Stomach (tissue), 9 donors: ENCODE measurements around the gene KIT. TPM values are rescaled to one million over a fixed set of nuclear protein-coding genes. Genes with fewer than 3 reads are reported as not detected.

Source experiments
- DNase-seq, 2 donors: peaks; one replicate each; pipeline versions ENCODE4 v3.0.0 to v3.0.0-alpha.2; 2013 to 2019
- H3K27ac ChIP-seq, 5 donors: fragments of 200-600 bp in 4 of 5; sonication (generic) in 4 of 5; one replicate each; pipeline ENCODE4 v1.5.1; 2013 to 2019; ENCODE audit warnings: mild to moderate bottlenecking in 1 of 5, moderate library complexity in 1 of 5
- H3K27me3 ChIP-seq, 3 donors: fragments of 200-600 bp; sonication (generic); one replicate each; pipeline ENCODE4 v1.5.1; 2017 to 2019; ENCODE audit warnings: mixed run types in 1 of 3
- H3K36me3 ChIP-seq, 4 donors: fragments of 200-600 bp; sonication (generic); 1 replicate in 3 of 4; 2 replicates in 1 of 4; pipeline ENCODE4 v1.5.1; 2016 to 2019
- H3K4me1 ChIP-seq, 4 donors: fragments of 200-600 bp; sonication (generic); one replicate each; pipeline ENCODE4 v1.5.1; 2016 to 2019
- H3K4me3 ChIP-seq, 4 donors: fragments of 200-600 bp; sonication (generic) in 3 of 4; one replicate each; pipeline ENCODE4 v1.5.1; 2016 to 2019; ENCODE audit warnings: mild to moderate bottlenecking in 1 of 4
- H3K9me3 ChIP-seq, 4 donors: fragments of 200-600 bp; sonication (generic); one replicate each; pipeline ENCODE4 v1.5.1; 2016 to 2019
- CTCF ChIP-seq, 7 experiments: fragments of 450-650 bp in 4 of 7; fragments of 200-600 bp in 3 of 7; sonication (generic) in 3 of 7; IDR thresholded peaks; one replicate each; pipeline ENCODE4 v1.5.1; 2016 to 2019; ENCODE audit warnings: antibody characterized with exemption in 7 of 7, control low read depth in 2 of 7, mild to moderate bottlenecking in 1 of 7
- EP300 ChIP-seq: sonication (generic); formaldehyde crosslinking; IDR thresholded peaks from one replicate; pipeline ENCODE4 v1.6.1; 2017; ENCODE audit warnings: antibody characterized with exemption
- POLR2A ChIP-seq, 4 donors: fragments of 450-650 bp; IDR thresholded peaks; one replicate each; pipeline ENCODE4 v1.6.1; 2016; ENCODE audit warnings: antibody characterized with exemption in 4 of 4, control low read depth in 2 of 4, mild to moderate bottlenecking in 1 of 4, moderate library complexity in 1 of 4
- POLR2AphosphoS5 ChIP-seq, 3 donors: sonication (generic); formaldehyde crosslinking; IDR thresholded peaks; one replicate each; pipeline ENCODE4 v1.6.1; 2016; ENCODE audit warnings: antibody characterized with exemption in 3 of 3
- WGBS, 5 donors: extraction: QIAGEN DNeasy Blood & Tissue Kit in 3 of 5; methylation state at CpG; one replicate each; pipeline versions ENCODE4 v1.1.5 to v1.1.7; 2013 to 2018; 5-methylcytosine and 5-hydroxymethylcytosine counted together
- intact Hi-C: fragments of 100-400 bp; cut with DNase I; formaldehyde crosslinking; loops from one replicate; pipeline ENCODE4 v1.15.1; 2023; ENCODE audit warnings: low total_unique reads
- polyA plus RNA-seq, 3 donors: library from polyadenylated mRNA; stranded (reverse); fragments of 200-250 nt; gene quantifications; one replicate each; pipeline ENCODE4 v1.2.3, GENCODE V29; 2013
- total RNA-seq, 5 donors: library from RNA; depleted of rRNA; stranded (reverse); fragments of >200 nt; gene quantifications; one replicate each; pipeline versions ENCODE4 v1.1.0 to v1.2.3, GENCODE V29; 2014 to 2016
- donor health status: healthy with polysubstance abuse.
- donor health status: Bipolar disorder and iron deficiency.
- donor health status: healthy.

The KIT gene
- total and polyA plus RNA-seq, 8 donors = 1.9 to 55.8 (median 13.1) TPM

- no peak overlapping the region for H3K4me3 ChIP-seq
- 69 to 83% (median 82%) methylated on average over 19 of the region's 20 CpGs for WGBS, 5 donors
- no peaks in the 10 kb centered on the region for H3K9me3 ChIP-seq
- H3K4me1 ChIP-seq = peaks cover 0 to 18% (median 6%) of the 10 kb centered on the region in 4 donors
- intact Hi-C loops = no loop called here
- no peak for TF ChIP-seq CTCF (IDR thresholded peaks at IDR 0.05)
- no peak for TF ChIP-seq POLR2AphosphoS5 (IDR thresholded peaks at IDR 0.05)
- TF ChIP-seq POLR2A (IDR thresholded peaks at IDR 0.05) = no peak
- TF ChIP-seq EP300 = no peak
- no peaks in the 10 kb centered on the region for H3K36me3 ChIP-seq
- peak overlapping the region in 2 of 5 donors; percentile 1 to 25 for H3K27ac ChIP-seq
- DNase-seq = no peak
- no peaks in the 10 kb centered on the region for H3K27me3 ChIP-seq
Measured at GRCh38 chr4:54708339-54709279, 50.9 kb downstream of the KIT start.

GRCh38 chr4:54709400-54709799 is 51.6 kb downstream of the KIT start:
- Histone ChIP-seq H3K9me3 (no peaks in the 10 kb centered on the region), H3K4me1 (peaks cover 0 to 18% (median 6%) of the 10 kb centered on the region in 4 donors), H3K27me3 (no peaks in the 10 kb centered on the region), H3K36me3 (no peaks in the 10 kb centered on the region), H3K4me3 (no peak overlapping the region), H3K27ac (peak overlapping the region in 2 of 5 donors; percentile 1 to 25)
- peak in 1 of 2 donors; percentile 60 for DNase-seq
- 14 to 33% (median 24%) methylated on average over 8 of the region's 8 CpGs for WGBS, 5 donors
- intact Hi-C loops = no loop called here
- TF ChIP-seq POLR2A (IDR thresholded peaks at IDR 0.05) (no peak), POLR2AphosphoS5 (IDR thresholded peaks at IDR 0.05) (peak in 1 of 3 donors; percentile 52)

- no peak for DNase-seq
- peaks cover 0 to 18% (median 6%) of the 10 kb centered on the region in 4 donors for H3K4me1 ChIP-seq
- TF ChIP-seq CTCF (IDR thresholded peaks at IDR 0.05) (no peak), POLR2A (IDR thresholded peaks at IDR 0.05) (no peak)
- H3K4me3 ChIP-seq = no peak overlapping the region
- WGBS, 5 donors = 61 to 70% (median 65%) methylated on average over 2 of the region's 2 CpGs
- H3K27ac ChIP-seq = no peak overlapping the region
- H3K36me3 ChIP-seq = no peaks in the 10 kb centered on the region
- H3K9me3 ChIP-seq = no peaks in the 10 kb centered on the region
- intact Hi-C loops = no loop called here
- no peaks in the 10 kb centered on the region for H3K27me3 ChIP-seq
Measured at GRCh38 chr4:54712206-54712605, 54.4 kb downstream of the KIT start.

GRCh38 chr4:54714631-54715030 is 56.9 kb downstream of the KIT start:
- intact Hi-C loops = no loop called here
- Histone ChIP-seq H3K9me3 (no peaks in the 10 kb centered on the region), H3K4me3 (no peak overlapping the region), H3K4me1 (peaks cover 0 to 6% (median 5%) of the 10 kb centered on the region in 4 donors), H3K36me3 (no peaks in the 10 kb centered on the region), H3K27me3 (no peaks in the 10 kb centered on the region), H3K27ac (no peak overlapping the region)
- DNase-seq = no peak
- no peak for TF ChIP-seq CTCF (IDR thresholded peaks at IDR 0.05)
- TF ChIP-seq EP300 = no peak
- no peak for TF ChIP-seq POLR2AphosphoS5 (IDR thresholded peaks at IDR 0.05)
- no peak for TF ChIP-seq POLR2A (IDR thresholded peaks at IDR 0.05)
- 61 to 81% (median 67%) methylated on average over 8 of the region's 8 CpGs for WGBS, 5 donors
